GM12891 (cell line): Measurements from ENCODE around the gene SEL1L.

Experiments
- DNase-seq: peaks from one replicate; pipeline ENCODE4 v3.0.0; 2011; ENCODE audit warnings: low spot score; ENCODE audit not compliant: insufficient read length
- FAIRE-seq: peaks from 2 replicates; lab custom pipeline; 2011; peaks lifted over from hg19 to GRCh38; lab: Jason Lieb, UNC
- PAX5 ChIP-seq: IDR thresholded peaks from 2 replicates; pipeline ENCODE4 v1.6.1; 2011; ENCODE audit warnings: low read length, moderate library complexity, mild to moderate bottlenecking; ENCODE audit not compliant: insufficient read depth, severe bottlenecking
- POLR2A ChIP-seq: IDR thresholded peaks from 2 replicates; pipeline ENCODE4 v1.6.1; 2011; ENCODE audit warnings: low read depth, low read length, control low read depth
- POLR2AphosphoS5 ChIP-seq: IDR thresholded peaks from 2 replicates; pipeline ENCODE4 v1.6.1; 2011; ENCODE audit warnings: low read depth, low read length, control low read depth
- POU2F2 ChIP-seq: IDR thresholded peaks from 2 replicates; pipeline ENCODE4 v1.6.1; 2011; ENCODE audit warnings: low read depth, mild to moderate bottlenecking, control low read depth, low read length, moderate library complexity
- SPI1 ChIP-seq: IDR thresholded peaks from 2 replicates; pipeline ENCODE4 v1.6.1; 2011; ENCODE audit warnings: low read depth, low read length, control low read depth
- TAF1 ChIP-seq: IDR thresholded peaks from 2 replicates; pipeline ENCODE4 v1.6.1; 2011; ENCODE audit warnings: low read depth, low read length, control low read depth

SEL1L gene

GRCh38 chr14:81459912-81460311 lies 73.7 kb downstream of the SEL1L start:
- FAIRE-seq = no peak
- no peak for TF ChIP-seq POU2F2
- no peak for TF ChIP-seq TAF1
- no peak for TF ChIP-seq PAX5
- TF ChIP-seq POLR2A = no peak
- TF ChIP-seq POLR2AphosphoS5 = no peak
- no peak for TF ChIP-seq SPI1

GRCh38 chr14:81458352-81458751 lies 75.3 kb downstream of the SEL1L start:
- no peak for TF ChIP-seq POLR2A
- TF ChIP-seq POU2F2 = no peak
- TF ChIP-seq TAF1 = no peak
- TF ChIP-seq PAX5 = no peak
- TF ChIP-seq SPI1 = no peak
- TF ChIP-seq POLR2AphosphoS5 = no peak
- DNase-seq (no peak), FAIRE-seq (no peak)

More at GRCh38 chr14:81459912-81460311, 73.7 kb downstream of the SEL1L start:
- no peak for DNase-seq

GRCh38 chr14:81455390-81455789 lies 78.3 kb downstream of the SEL1L start:
- FAIRE-seq = no peak
- TF ChIP-seq POLR2A = no peak
- no peak for TF ChIP-seq POLR2AphosphoS5
- no peak for TF ChIP-seq SPI1
- no peak for TF ChIP-seq TAF1
- TF ChIP-seq POU2F2 = no peak
- TF ChIP-seq PAX5 = no peak
- DNase-seq = no peak

- TF ChIP-seq SPI1 (peak; percentile 77), POU2F2 (no peak)
- DNase-seq (no peak), FAIRE-seq (peak; percentile 41)
Observed at GRCh38 chr14:81454572-81455218, 79.0 kb downstream of the SEL1L start.

GRCh38 chr14:81453166-81453766 lies 80.4 kb downstream of the SEL1L start:
- DNase-seq = peak; percentile 30
- peak; percentile 79 for FAIRE-seq
- TF ChIP-seq TAF1 = no peak
- no peak for TF ChIP-seq POLR2A

- DNase-seq = no peak
- TF ChIP-seq SPI1 (no peak), PAX5 (no peak), POLR2A (no peak), POU2F2 (no peak)
- FAIRE-seq = no peak
Observed at GRCh38 chr14:81452341-81453133, 81.1 kb downstream of the SEL1L start.

GRCh38 chr14:81450976-81451375 lies 82.7 kb downstream of the SEL1L start:
- FAIRE-seq (no peak), DNase-seq (no peak)
- TF ChIP-seq SPI1 (no peak), TAF1 (no peak), POLR2A (no peak)

GRCh38 chr14:81450100-81450531 lies 83.5 kb downstream of the SEL1L start:
- FAIRE-seq = no peak
- TF ChIP-seq POU2F2 (no peak), TAF1 (no peak), PAX5 (no peak), POLR2A (no peak), POLR2AphosphoS5 (no peak), SPI1 (no peak)
- no peak for DNase-seq

GRCh38 chr14:81449576-81449975 lies 84.1 kb downstream of the SEL1L start:
- no peak for DNase-seq
- FAIRE-seq = no peak
- TF ChIP-seq POLR2AphosphoS5 = no peak
- no peak for TF ChIP-seq POLR2A
- no peak for TF ChIP-seq POU2F2
- TF ChIP-seq TAF1 = no peak
- TF ChIP-seq SPI1 = no peak
- TF ChIP-seq PAX5 = no peak

- no peak for FAIRE-seq
Observed at GRCh38 chr14:81449114-81449513, 84.5 kb downstream of the SEL1L start.

More at GRCh38 chr14:81449114-81449513, 84.5 kb downstream of the SEL1L start:
- no peak for DNase-seq
- TF ChIP-seq POLR2AphosphoS5 = no peak
- no peak for TF ChIP-seq SPI1
- TF ChIP-seq POLR2A = no peak
